Non-pigmented ciliary epithelial cell (primary cell): Measurements from ENCODE around the gene BSND.
"Not testable (repeated sequence)": the region's sequence is repeated elsewhere in the genome, so short reads cannot be mapped to it uniquely, and the experiment has no call there.

Experiments
- DNase-seq: peaks from one replicate; pipeline ENCODE4 v3.0.0-alpha.2; 2010; ENCODE audit warnings: low read depth

Gene BSND

GRCh38 chr1:55021942-55022546 lies 23.3 kb downstream of the BSND start:
- peak; percentile 49 for DNase-seq

- not testable (repeated sequence) for DNase-seq
Measured at GRCh38 chr1:55024163-55024562, 25.4 kb downstream of the BSND start.

- DNase-seq = not testable (repeated sequence)
Measured at GRCh38 chr1:55026682-55027081, 27.9 kb downstream of the BSND start.

- not testable (repeated sequence) for DNase-seq
Measured at GRCh38 chr1:55031098-55031497, 32.4 kb downstream of the BSND start.

GRCh38 chr1:55033265-55033614 lies 34.5 kb downstream of the BSND start:
- no peak for DNase-seq

- no peak for DNase-seq
Measured at GRCh38 chr1:55034476-55035133, 35.9 kb downstream of the BSND start.

GRCh38 chr1:55035904-55036303 lies 37.2 kb downstream of the BSND start:
- DNase-seq = no peak

- no peak for DNase-seq
Measured at GRCh38 chr1:55037733-55038551, 39.2 kb downstream of the BSND start.

GRCh38 chr1:55038552-55038838 lies 39.8 kb downstream of the BSND start:
- no peak for DNase-seq

GRCh38 chr1:55038974-55039341 lies 40.2 kb downstream of the BSND start:
- no peak for DNase-seq

GRCh38 chr1:55039342-55040082 lies 40.8 kb downstream of the BSND start, which contains the start of gene PCSK9:
PCSK9 (plus strand) TSS chr1:55039548; CDS start chr1:55039838, 290 bp downstream.
- DNase-seq = no peak

GRCh38 chr1:55040083-55040932 lies 41.6 kb downstream of the BSND start:
- DNase-seq = no peak

- no peak for DNase-seq
Measured at GRCh38 chr1:55040933-55041494, 42.3 kb downstream of the BSND start.

- no peak for DNase-seq
Measured at GRCh38 chr1:55041613-55042012, 42.9 kb downstream of the BSND start.

GRCh38 chr1:55043011-55043410 lies 44.3 kb downstream of the BSND start:
- no peak for DNase-seq

GRCh38 chr1:55043726-55044125 lies 45.0 kb downstream of the BSND start:
- no peak for DNase-seq

- DNase-seq = no peak
Measured at GRCh38 chr1:55044617-55045397, 46.1 kb downstream of the BSND start.

GRCh38 chr1:55045430-55045829 lies 46.7 kb downstream of the BSND start:
- no peak for DNase-seq

GRCh38 chr1:55046871-55047270 lies 48.1 kb downstream of the BSND start:
- no peak for DNase-seq

GRCh38 chr1:55047611-55048010 lies 48.9 kb downstream of the BSND start:
- DNase-seq = no peak
